Iris pigment epithelial cell (primary cell): Measurements from ENCODE around the gene CLEC16A.
A peak's percentile ranks its signal among the peaks of the same experiment; 100 is the strongest.
"Not testable (repeated sequence)": the region's sequence is repeated elsewhere in the genome, so short reads cannot be mapped to it uniquely, and the experiment has no call there.

Experiments used
- DNase-seq: peaks from one replicate; pipeline ENCODE4 v3.0.0-alpha.2; 2011; ENCODE audit warnings: low read depth

Gene CLEC16A

DNA sequence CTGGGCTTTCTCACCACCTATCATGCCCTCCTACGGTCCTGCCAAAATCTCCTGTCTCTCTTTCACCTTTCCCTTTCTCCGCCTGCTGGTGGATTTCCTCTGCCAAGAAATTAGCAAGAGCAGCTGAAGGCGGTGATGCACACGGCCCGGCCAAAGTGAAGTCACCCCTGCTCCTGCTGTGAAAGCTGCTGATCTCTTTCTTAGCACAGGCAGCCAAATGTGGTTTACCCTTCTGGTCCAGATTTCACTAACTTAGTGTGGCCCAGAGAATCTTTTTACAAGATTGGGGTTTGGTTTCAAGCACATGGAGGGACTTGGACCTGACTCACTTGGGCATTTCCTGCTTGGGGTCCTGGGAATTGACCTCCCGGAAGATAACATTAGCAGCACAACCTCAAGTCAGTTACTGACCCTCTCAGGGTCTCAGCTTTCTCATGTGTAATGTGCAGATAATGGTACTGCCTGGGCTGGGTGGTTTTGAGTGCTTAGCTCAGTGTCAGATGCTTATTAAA, 155.9 kb downstream of the CLEC16A start:
- DNase-seq: peak; percentile 99

DNA sequence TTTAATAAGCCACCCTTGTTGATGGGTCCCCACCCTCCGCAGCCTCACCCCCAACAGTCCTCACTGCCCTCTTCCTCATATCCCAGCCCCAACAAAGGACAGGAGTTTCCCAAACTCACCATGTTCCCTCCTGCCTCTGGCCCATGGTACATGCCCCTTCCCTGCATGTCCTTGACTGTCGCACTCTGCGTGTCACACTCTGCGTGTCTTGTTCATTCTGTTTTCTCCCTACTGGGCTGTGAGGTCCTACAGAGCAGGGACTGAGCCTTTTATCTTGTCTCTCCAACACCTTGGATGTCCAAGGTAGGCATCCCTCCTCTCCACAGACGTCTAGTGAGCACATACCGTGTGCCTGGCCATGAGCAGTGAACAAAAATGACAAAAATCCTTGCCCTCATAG, 156.9 kb downstream of the CLEC16A start:
- no peak for DNase-seq

DNA sequence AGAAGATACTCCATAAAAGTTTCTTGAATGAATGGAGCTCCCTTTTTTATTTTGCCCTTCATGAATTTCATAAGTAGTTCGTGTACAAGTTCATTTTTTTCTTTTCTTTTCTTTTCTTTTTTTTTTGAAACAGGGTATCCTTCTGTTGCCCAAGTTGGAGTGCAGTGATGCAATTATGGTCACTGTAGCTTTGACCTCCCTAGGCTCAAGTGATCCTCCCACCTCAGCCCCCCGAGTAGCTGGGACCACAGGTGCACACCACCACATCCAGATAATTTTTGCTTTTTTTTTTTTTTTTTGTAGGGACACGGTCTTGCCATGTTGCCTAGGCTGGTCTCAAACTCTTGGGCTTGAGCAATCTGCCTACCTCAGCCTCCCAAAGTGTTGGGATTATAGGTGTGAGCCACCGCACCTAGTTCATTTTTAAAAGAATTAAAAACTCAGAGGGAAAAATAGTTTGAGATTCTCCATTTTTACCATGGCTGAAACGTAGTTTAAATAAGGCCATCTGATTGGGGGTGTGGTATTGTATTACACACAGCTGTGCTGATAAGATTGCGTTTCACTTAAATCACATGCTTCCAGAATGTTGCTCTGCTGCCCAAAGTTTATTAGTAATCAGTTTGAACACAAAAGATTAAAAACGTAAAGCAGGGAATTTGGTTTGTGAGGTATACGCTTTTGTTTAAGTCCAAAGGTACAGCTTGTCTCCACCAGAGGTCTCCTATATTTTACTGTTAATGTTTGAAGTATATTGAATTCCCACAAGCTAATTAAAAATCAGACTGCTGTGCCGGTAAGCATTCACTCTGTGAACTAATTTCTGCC, 157.5 kb downstream of the CLEC16A start:
- DNase-seq: peak; percentile 84

GRCh38 chr16:11102523-11102898, 158.1 kb downstream of the CLEC16A start:
- DNase-seq: no peak

DNA sequence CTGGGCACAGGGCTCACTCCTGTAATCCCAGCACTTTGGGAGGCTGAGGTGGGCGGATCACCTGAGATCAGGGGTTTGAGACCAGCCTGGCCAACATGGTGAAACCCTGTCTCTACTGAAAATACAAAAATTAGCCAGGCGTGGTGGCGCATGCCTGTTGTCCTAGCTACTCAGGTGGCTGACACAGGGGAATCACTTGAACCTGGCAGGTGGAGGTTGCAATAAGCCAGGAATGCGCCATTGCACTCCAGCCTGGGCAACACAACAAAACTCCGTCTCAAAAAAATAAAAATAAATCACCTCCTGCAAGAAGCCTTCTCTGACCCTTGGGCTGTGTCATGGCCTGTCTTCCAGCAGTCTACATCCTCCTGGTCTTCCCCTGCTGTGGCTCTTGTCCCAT, 158.9 kb downstream of the CLEC16A start:
- DNase-seq: not testable (repeated sequence)

DNA sequence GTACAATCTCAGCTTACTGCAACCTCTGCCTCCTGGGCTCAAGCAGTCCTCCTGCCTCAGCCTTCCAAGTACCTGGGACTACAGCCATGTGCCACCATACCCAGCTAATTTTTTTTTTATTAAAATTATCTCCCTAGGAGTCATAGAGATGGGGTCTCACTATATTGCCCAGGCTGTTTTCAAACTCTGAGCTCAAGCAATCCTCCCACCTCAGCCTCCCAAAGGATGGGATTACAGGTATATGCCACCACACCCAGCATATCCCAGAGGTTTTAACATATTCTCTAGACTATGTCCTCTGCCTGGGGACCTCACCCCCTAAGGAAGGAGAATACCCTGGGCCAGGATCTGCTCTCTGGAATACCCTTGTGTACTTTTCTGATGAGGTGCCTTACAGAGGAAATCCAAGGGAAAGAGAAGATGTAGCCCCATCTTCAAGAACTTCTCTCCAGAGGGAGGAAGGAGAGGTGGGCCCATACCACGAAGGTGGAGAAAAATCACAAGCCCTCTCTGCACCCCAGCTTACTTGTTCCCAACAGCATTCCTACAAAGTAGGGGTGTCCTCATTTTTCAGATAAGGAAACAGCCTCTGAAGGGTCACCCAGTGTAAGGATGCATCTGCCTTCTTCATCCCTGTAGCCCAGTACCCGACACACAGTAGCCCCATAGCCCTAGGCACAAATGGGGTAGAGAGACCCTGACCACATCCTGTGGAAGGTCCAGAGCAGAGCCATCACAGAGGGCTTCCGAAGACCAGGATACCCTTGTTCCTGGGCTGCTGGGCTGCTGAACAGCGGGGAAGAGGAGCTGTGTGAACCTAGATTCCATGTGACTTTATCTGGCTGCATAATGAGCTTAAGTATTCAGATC, 160.0 kb downstream of the CLEC16A start:
- no peak for DNase-seq

GRCh38 chr16:11105038-11105903, 160.9 kb downstream of the CLEC16A start:
- DNase-seq: peak; percentile 98

GRCh38 chr16:11106726-11107125, 162.4 kb downstream of the CLEC16A start:
- no peak for DNase-seq

DNA sequence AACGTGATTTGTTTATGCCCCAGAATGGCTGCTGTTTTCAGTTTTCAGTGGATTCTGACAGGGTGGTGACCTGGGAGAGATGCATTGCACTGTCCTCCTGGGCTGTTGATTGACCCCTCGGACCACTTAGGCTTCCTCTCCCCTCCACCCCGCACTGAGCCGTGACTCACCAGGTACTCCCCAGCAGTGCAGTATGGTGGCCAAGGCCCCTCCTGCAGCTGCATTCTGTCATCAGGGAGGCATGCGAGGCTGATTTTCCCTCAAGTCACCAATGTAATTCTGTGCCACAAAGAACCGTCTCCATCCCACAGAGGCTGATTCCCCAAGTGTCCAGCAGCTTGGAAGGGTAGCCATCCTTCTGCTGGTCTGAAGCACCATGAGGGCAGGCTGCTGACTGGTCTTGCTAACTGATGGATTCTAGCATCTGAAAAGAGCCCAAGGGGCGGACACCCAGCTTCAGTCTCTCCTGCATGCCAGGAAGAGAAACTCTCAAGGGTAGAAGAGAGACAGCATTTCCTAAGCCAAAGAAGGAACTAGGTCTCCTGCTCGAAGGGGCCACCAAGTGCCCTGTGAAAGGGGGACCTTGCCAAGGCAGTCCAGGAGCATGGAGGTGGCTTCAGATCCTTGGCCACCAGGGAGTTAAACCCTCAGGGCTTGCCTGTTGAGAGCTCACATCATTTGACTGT, 163.6 kb downstream of the CLEC16A start:
- peak; percentile 85 for DNase-seq

DNA sequence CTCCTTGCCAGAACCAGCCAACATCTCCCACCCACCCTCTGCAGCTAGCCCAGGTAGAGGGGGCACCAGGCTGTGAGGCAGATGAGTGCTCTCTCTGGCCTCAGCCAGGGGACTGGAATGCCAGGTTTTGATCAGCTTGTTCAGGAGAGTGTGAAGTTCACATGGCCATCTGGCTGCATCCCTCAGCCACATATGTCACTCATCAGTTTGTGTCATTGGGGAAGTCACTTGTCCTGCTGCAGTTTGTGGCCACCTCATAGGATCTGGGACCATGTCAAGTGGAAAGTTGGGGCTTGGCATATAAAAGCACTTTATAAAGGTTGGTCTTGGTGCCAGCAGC, 164.1 kb downstream of the CLEC16A start:
- DNase-seq: no peak

- no peak for DNase-seq
Observed at GRCh38 chr16:11109566-11109965, 165.2 kb downstream of the CLEC16A start.

DNA sequence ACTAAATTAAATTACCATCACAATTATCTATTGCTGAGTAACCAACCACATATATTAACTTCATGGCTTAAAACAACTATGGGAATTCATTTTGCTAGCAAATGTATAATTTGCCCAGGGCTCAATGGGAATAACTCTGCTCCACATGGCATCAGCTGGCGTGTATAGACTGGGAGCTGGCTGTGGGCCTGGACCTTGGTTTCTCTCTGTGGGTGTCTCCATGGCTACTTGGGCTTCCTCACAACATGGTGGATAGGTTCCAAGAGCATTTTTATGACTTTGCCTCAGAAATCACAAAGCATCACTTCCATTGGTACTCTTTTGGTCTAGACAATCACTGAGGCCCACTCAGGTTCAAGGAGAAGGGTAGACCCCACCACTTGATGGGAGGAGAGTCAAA, 166.8 kb downstream of the CLEC16A start:
- no peak for DNase-seq

GRCh38 chr16:11111856-11112634, 167.7 kb downstream of the CLEC16A start:
- no peak for DNase-seq

DNA sequence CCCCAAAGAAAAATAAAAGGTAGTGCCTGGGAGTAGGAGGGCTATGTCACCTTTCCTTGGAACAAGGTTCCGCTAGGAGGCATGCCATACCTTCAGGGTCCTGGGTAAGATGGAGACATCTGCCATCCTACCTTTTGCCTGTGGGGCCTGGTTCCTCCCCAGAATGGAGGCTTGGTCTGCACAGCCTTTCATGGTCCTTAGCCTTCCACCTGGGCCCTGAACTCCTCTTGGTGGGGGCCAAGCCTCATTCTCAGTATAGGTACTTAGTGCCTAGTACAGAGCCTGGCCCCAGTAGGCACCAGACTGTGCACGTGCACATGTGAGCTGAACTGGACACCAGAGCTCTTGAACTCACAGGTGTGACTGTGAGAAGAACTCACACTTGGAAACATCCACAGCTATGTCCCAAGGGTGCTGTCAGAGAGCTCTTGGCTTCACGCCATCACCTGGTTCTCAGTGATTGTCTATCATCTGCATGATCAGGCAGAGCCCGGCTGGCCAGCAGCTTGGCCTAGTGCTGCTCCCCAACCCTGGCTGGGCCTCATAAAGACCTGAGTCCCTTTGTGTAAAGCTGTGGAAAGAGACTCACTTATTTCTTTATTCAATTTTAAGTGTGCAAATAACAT, 168.5 kb downstream of the CLEC16A start:
- no peak for DNase-seq

GRCh38 chr16:11114366-11115164, 170.2 kb downstream of the CLEC16A start:
- DNase-seq: no peak

GRCh38 chr16:11117576-11118211, 173.3 kb downstream of the CLEC16A start:
- DNase-seq: no peak

- DNase-seq: peak; percentile 54
Observed at GRCh38 chr16:11118479-11118878, 174.1 kb downstream of the CLEC16A start.

DNA sequence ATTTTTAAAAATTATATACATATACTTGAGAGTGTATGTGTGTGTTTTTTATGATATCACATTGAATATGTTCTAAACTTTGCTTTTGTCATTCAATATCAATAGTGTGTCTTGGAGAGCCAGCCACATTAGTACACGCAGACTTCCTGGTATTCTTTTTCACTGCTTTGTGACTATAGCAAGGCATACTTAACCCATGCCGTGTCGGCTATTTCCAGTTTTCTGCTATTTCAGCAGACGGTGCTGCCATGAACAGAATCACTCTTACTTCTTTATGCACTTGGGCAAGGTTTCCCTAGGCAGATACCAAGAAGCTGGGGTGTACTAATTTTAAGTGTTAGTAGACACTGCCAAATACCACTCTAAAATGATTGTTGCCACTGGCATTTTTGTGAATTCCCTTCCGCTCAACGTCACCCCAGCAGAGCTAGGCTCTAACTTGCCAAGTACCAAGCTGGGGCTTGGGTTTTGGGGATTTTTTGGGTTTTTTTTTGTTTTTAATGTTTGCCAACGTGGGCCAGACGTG, 176.8 kb downstream of the CLEC16A start:
- DNase-seq: no peak
